Chondrocyte (in vitro differentiated cells): Measurements from ENCODE around the gene IL23R. TPM values are rescaled to one million over a fixed set of nuclear protein-coding genes. Genes with fewer than 3 reads are reported as not detected.

Experiments
- DNase-seq: peaks from one replicate; pipeline ENCODE4 v3.0.0; 2021; ENCODE audit warnings: mixed read lengths, low spot score
- H3K27ac Mint-ChIP-seq: one replicate; pipeline ENCODE4 v1.8.0; 2021; ENCODE audit warnings: mild to moderate bottlenecking, moderate library complexity, mixed read lengths; ENCODE audit not compliant: unreplicated experiment
- H3K27me3 Mint-ChIP-seq: 2 replicates; pipeline ENCODE4 v1.8.0; 2021; ENCODE audit warnings: low read depth, mixed read lengths
- H3K36me3 Mint-ChIP-seq: 2 replicates; pipeline ENCODE4 v1.8.0; 2021; ENCODE audit warnings: low read depth, mixed read lengths
- H3K4me1 Mint-ChIP-seq: 2 replicates; pipeline ENCODE4 v1.8.0; 2021; ENCODE audit warnings: low read depth, mild to moderate bottlenecking, mixed read lengths
- H3K4me3 Mint-ChIP-seq: one replicate; pipeline ENCODE4 v1.8.0; 2021; ENCODE audit warnings: mild to moderate bottlenecking, moderate library complexity, mixed read lengths; ENCODE audit not compliant: unreplicated experiment
- H3K9me3 Mint-ChIP-seq: 2 replicates; pipeline ENCODE4 v1.8.0; 2021; ENCODE audit warnings: low read depth, mixed read lengths
- CTCF ChIP-seq: fragments of 200-600 bp; sonication (generic); IDR thresholded peaks from 2 replicates; pipeline ENCODE4 v1.5.0; 2021; ENCODE audit warnings: antibody characterized with exemption, mild to moderate bottlenecking, moderate library complexity
- total RNA-seq: library from RNA; stranded (reverse); gene quantifications from 3 replicates; pipeline ENCODE4 v1.2.1, GENCODE V29; 2021

IL23R gene
- total RNA-seq, 1 donor from 2014 or later = not detected

- Mint-ChIP-seq H3K4me1 (no peaks in the 10 kb centered on the region), H3K27ac (no peak overlapping the region), H3K4me3 (no peak overlapping the region), H3K9me3 (no peaks in the 10 kb centered on the region), H3K36me3 (no peaks in the 10 kb centered on the region), H3K27me3 (peaks cover 5% of the 10 kb centered on the region)
- TF ChIP-seq CTCF = no peak
- no peak for DNase-seq
Observed at GRCh38 chr1:67192902-67193301, 26.6 kb downstream of the IL23R start.

- Mint-ChIP-seq H3K9me3 (no peaks in the 10 kb centered on the region), H3K27ac (no peak overlapping the region), H3K4me1 (no peaks in the 10 kb centered on the region), H3K4me3 (no peak overlapping the region), H3K27me3 (peaks cover 9% of the 10 kb centered on the region), H3K36me3 (no peaks in the 10 kb centered on the region)
- DNase-seq = no peak
- TF ChIP-seq CTCF = no peak
Observed at GRCh38 chr1:67193704-67194103, 27.4 kb downstream of the IL23R start.

GRCh38 chr1:67194209-67194863 lies 28.1 kb downstream of the IL23R start:
- H3K27ac Mint-ChIP-seq = no peak overlapping the region
- no peak for DNase-seq
- H3K4me3 Mint-ChIP-seq = no peak overlapping the region
- H3K4me1 Mint-ChIP-seq = no peaks in the 10 kb centered on the region
- H3K36me3 Mint-ChIP-seq = no peaks in the 10 kb centered on the region
- no peaks in the 10 kb centered on the region for H3K9me3 Mint-ChIP-seq
- H3K27me3 Mint-ChIP-seq = peaks cover 9% of the 10 kb centered on the region
- no peak for TF ChIP-seq CTCF

GRCh38 chr1:67200755-67201154 lies 34.5 kb downstream of the IL23R start:
- Mint-ChIP-seq H3K36me3 (no peaks in the 10 kb centered on the region), H3K9me3 (no peaks in the 10 kb centered on the region), H3K4me1 (no peaks in the 10 kb centered on the region), H3K27ac (no peak overlapping the region), H3K4me3 (no peak overlapping the region), H3K27me3 (peaks cover 9% of the 10 kb centered on the region)
- no peak for TF ChIP-seq CTCF
- DNase-seq = no peak

- no peaks in the 10 kb centered on the region for H3K9me3 Mint-ChIP-seq
- H3K36me3 Mint-ChIP-seq = no peaks in the 10 kb centered on the region
- no peaks in the 10 kb centered on the region for H3K4me1 Mint-ChIP-seq
- no peak for TF ChIP-seq CTCF
- H3K4me3 Mint-ChIP-seq = no peak overlapping the region
- H3K27me3 Mint-ChIP-seq = peaks cover 12% of the 10 kb centered on the region
- no peak overlapping the region for H3K27ac Mint-ChIP-seq
- DNase-seq = no peak
Observed at GRCh38 chr1:67201891-67202290, 35.6 kb downstream of the IL23R start.
